ENCODE measurements around the gene GLRX5. TPM values are rescaled to one million over a fixed set of nuclear protein-coding genes. Genes with fewer than 3 reads are reported as not detected.
A peak's percentile ranks its signal among the peaks of the same experiment; 100 is the strongest.

GLRX5 gene
- total RNA-seq, 1 donor from 2014 or later: 99.9 TPM

DNA sequence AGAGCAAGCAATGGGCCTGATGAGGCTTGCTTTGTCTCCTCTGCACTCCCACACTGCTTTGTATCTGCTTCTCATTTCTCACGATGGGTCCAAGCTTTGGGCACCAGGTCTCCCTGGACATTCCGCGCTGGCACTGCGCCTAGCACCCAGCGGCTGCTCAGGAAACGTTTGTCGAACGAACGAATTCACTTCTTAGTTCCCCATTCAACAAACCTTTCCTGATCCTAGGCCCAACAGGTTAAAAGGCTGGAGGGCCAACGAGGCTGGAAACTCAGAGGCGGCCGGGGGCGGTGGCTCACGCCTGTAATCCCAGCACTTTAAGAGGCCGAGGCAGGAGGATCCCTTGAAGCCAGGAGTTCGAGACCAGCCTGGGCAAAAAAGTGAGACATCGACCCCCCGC lies 1.0 kb upstream of the GLRX5 start:
- H3K4me1 Mint-ChIP-seq: peaks cover 49% of the 10 kb centered on the region
- H3K27me3 ChIP-seq: no peaks in the 10 kb centered on the region
- H3F3A ChIP-seq (ENCODE audit: low read depth): peaks cover 3% of the 10 kb centered on the region
- H3K4me2 ChIP-seq: peak overlapping the region; percentile 97
- H3K9me3 Mint-ChIP-seq: no peaks in the 10 kb centered on the region
- H3K4me1 ChIP-seq: peaks cover 43% of the 10 kb centered on the region
- peak overlapping the region; percentile 95 for H3K4me3 ChIP-seq
- peaks cover 4% of the 10 kb centered on the region for H3K36me3 ChIP-seq
- H3K36me3 Mint-ChIP-seq: peaks cover 4% of the 10 kb centered on the region
- H3K27ac ChIP-seq: no peak overlapping the region
- no peak overlapping the region for H2AFZ ChIP-seq (replicated peaks)
- peak overlapping the region; percentile 93 for H3K4me3 Mint-ChIP-seq
- no peaks in the 10 kb centered on the region for H3K9me3 ChIP-seq (ENCODE audit: low read depth)
- H3K9ac ChIP-seq: peak overlapping the region; percentile 48
- H4K20me1 ChIP-seq (ENCODE audit: low read depth): peaks cover 70% of the 10 kb centered on the region
- H3K27ac Mint-ChIP-seq: no peak overlapping the region
- H3K79me2 ChIP-seq (ENCODE audit: low read depth): peaks cover 92% of the 10 kb centered on the region
- TF ChIP-seq EZH2phosphoT487 (IDR thresholded peaks at IDR 0.05) (no peak), EZH2 (IDR thresholded peaks at IDR 0.05) (no peak)
- TF ChIP-seq, protein P1, sequence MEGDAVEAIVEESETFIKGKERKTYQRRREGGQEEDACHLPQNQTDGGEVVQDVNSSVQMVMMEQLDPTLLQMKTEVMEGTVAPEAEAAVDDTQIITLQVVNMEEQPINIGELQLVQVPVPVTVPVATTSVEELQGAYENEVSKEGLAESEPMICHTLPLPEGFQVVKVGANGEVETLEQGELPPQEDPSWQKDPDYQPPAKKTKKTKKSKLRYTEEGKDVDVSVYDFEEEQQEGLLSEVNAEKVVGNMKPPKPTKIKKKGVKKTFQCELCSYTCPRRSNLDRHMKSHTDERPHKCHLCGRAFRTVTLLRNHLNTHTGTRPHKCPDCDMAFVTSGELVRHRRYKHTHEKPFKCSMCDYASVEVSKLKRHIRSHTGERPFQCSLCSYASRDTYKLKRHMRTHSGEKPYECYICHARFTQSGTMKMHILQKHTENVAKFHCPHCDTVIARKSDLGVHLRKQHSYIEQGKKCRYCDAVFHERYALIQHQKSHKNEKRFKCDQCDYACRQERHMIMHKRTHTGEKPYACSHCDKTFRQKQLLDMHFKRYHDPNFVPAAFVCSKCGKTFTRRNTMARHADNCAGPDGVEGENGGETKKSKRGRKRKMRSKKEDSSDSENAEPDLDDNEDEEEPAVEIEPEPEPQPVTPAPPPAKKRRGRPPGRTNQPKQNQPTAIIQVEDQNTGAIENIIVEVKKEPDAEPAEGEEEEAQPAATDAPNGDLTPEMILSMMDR (IDR thresholded peaks at IDR 0.05): no peak
- peak; percentile 37 for DNase-seq (ENCODE audit: low spot score)
- H3K27me3 Mint-ChIP-seq (ENCODE audit: insufficient read depth, low read depth): no peaks in the 10 kb centered on the region

- Mint-ChIP-seq H3K4me1 (peaks cover 49% of the 10 kb centered on the region), H3K36me3 (peaks cover 4% of the 10 kb centered on the region), H3K27me3 (ENCODE audit: insufficient read depth, low read depth) (no peaks in the 10 kb centered on the region), H3K9me3 (no peaks in the 10 kb centered on the region), H3K27ac (peak overlapping the region; percentile 76), H3K4me3 (peak overlapping the region; percentile 94)
- Histone ChIP-seq H2AFZ (replicated peaks) (peak overlapping the region; percentile 29), H3K4me2 (peak overlapping the region; percentile 94), H3K79me2 (ENCODE audit: low read depth) (peaks cover 92% of the 10 kb centered on the region), H3K9me3 (ENCODE audit: low read depth) (no peaks in the 10 kb centered on the region), H3K27ac (no peak overlapping the region), H3K9ac (peak overlapping the region; percentile 78), H3K4me1 (peaks cover 43% of the 10 kb centered on the region), H3K36me3 (peaks cover 4% of the 10 kb centered on the region), H4K20me1 (ENCODE audit: low read depth) (peaks cover 85% of the 10 kb centered on the region), H3F3A (ENCODE audit: low read depth) (peaks cover 3% of the 10 kb centered on the region), H3K27me3 (no peaks in the 10 kb centered on the region), H3K4me3 (peak overlapping the region; percentile 95)
- TF ChIP-seq EZH2phosphoT487 (IDR thresholded peaks at IDR 0.05) (no peak), EZH2 (IDR thresholded peaks at IDR 0.05) (no peak)
- TF ChIP-seq, protein P1 (IDR thresholded peaks at IDR 0.05): no peak
- peak; percentile 25 for DNase-seq (ENCODE audit: low spot score)
These were observed 574 bp downstream of the GLRX5 start for GRCh38 chr14:95535226-95536021.

GRCh38 chr14:95536036-95536593 lies 1.3 kb downstream of the GLRX5 start:
- Histone ChIP-seq H3K27me3 (no peaks in the 10 kb centered on the region), H3K36me3 (peaks cover 4% of the 10 kb centered on the region), H3K4me2 (peak overlapping the region; percentile 94), H3K9ac (peak overlapping the region; percentile 78), H2AFZ (replicated peaks) (no peak overlapping the region), H3F3A (ENCODE audit: low read depth) (peaks cover 3% of the 10 kb centered on the region), H3K9me3 (ENCODE audit: low read depth) (no peaks in the 10 kb centered on the region), H3K79me2 (ENCODE audit: low read depth) (peaks cover 92% of the 10 kb centered on the region), H3K4me1 (peaks cover 43% of the 10 kb centered on the region), H3K27ac (no peak overlapping the region), H4K20me1 (ENCODE audit: low read depth) (peaks cover 90% of the 10 kb centered on the region), H3K4me3 (peak overlapping the region; percentile 95)
- peaks cover 49% of the 10 kb centered on the region for H3K4me1 Mint-ChIP-seq
- H3K4me3 Mint-ChIP-seq: peak overlapping the region; percentile 94
- peak overlapping the region; percentile 76 for H3K27ac Mint-ChIP-seq
- TF ChIP-seq EZH2phosphoT487 (IDR thresholded peaks at IDR 0.05): no peak
- no peak for TF ChIP-seq EZH2 (IDR thresholded peaks at IDR 0.05)
- TF ChIP-seq, protein P1 (IDR thresholded peaks at IDR 0.05): no peak
- H3K9me3 Mint-ChIP-seq: no peaks in the 10 kb centered on the region
- H3K27me3 Mint-ChIP-seq (ENCODE audit: insufficient read depth, low read depth): no peaks in the 10 kb centered on the region
- H3K36me3 Mint-ChIP-seq: peaks cover 4% of the 10 kb centered on the region
- peak; percentile 36 for DNase-seq (ENCODE audit: low spot score)

Measured in neural progenitor cell (in vitro differentiated cells).